GM21529 (cell line): ENCODE data around the gene KRTAP6-2.

Experiments
- ATAC-seq: cut with Tn5 transposase; IDR thresholded peaks from one replicate; pipeline ENCODE4 v1.9.1; 2021; ENCODE audit not compliant: unreplicated experiment

KRTAP6-2 gene

DNA sequence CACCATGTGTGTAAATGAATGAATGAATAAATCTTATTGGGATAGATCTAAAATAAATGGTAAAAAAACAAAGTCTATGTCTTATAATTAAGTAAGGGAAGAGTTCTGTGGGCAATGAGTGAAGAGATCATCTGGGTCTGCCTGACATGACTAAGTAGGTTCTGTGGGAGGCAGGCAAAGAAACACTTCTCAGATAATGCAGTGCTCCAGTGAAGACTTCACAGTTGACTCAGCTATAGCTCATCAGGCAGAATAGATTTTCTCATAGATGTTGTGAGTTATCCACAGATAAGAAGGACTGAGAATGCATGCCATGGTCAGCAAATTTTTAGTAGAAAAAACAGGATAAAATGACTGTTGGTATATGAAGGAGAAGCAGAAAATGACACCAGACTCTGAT is 20.9 kb downstream of the KRTAP6-2 start:
- ATAC-seq, result no peak

DNA sequence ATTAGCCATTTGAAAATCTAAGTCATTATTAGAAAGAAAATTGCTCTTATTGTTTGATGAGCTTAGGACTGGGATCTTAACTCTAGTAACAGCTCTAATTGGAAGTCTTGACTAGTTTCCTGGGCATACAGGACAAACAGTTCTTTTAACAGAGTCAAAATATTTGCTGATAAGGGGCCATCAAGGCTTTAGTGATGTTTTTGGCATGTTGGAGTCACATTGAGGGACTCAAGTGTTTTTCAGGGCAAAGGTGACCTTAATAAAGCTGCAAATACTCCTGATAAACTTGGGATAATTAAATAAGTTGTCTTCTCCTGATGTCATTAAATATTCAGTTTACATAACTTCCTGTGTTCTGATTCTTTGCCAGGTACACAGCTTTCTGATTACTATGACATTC is 31.1 kb downstream of the KRTAP6-2 start:
- no peak for ATAC-seq

DNA sequence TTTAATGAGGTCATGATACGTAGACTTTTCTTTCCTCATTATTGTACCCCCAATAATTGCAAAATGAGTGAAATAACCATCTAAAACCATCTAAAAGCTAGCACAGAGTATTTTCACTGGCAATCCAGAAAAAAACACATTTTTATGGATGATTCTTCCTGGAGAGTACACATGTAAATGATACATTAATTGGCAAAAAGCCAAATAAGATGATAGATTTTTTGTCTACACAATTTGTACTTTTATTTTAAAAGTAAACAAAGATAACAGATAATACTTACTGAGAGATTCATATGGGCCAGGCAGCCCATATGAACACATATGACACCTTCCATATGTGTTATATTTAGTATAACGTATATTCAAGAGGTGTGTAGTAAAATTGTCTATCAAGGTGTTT is 35.1 kb downstream of the KRTAP6-2 start:
- ATAC-seq, result no peak

DNA sequence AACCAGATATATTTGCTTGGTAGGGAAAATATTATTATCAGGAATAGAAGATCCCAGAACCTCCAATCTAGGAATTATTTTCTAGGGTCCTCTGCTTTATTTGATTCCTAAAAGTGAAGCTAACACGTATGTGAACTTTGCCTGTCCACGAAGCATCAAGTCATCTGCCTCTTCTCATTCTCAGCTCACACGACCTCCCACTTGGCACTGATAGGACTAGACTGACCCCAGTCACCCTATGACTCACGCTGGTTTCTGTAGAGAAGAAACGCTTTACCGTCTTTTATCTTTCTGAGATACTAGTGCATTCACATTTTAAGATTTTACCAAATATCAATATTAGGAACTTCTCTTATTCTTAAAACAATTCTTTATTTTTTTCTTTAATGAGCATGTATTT is 35.6 kb downstream of the KRTAP6-2 start:
- ATAC-seq, result no peak

DNA sequence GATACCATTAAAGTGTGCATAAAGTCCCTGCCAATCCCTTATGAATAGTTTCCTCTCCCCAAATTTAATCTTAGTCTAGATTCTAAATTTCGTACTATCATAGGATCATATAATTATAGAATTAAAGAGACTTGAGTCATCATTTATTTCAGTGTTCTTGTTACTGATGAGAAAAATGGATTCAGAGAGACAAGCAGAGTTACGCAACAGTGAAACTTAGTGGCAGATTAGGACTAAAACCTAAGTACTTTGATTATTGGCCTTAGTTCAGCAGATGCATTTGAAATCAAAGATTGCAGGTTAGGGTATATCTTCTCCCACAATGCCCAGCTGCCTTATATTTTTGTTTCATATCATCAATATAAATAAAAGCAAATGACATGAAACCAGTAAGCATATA is 36.7 kb downstream of the KRTAP6-2 start:
- ATAC-seq, result no peak

DNA sequence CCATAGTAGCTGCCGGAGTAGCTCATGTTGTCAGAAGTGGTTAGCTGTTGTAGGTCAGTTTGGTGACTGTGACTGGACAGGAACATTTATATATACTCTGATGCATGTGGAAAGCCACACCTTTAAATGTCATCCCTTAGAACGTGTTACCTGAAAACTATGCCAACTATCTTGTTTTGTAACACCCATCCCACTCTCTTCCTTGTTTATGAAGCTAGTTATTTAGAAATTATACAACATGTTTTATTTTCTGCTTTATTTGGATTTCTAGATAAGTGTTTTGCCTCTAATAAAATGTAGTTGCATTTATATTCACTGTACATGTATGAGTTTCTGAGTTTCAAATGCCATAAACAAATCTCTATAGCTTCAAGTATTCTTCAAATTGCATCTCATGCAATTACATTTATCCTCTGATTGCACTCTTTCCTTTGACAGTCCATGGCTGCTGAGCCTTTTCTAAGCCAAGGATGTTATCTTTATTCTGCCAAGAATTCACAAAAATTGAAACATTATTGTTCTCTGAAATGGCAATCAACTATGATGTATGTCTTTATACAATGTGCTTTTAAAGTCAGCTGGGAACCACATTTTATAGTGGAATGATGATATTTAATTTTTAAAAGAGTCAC is 37.3 kb downstream of the KRTAP6-2 start, which contains the start of gene KRTAP19-7:
TSS of gene KRTAP19-7 (minus strand) at position 51 of the 632 bp plus-strand sequence. CDS start at position 26, 25 bp downstream.
- no peak for ATAC-seq

DNA sequence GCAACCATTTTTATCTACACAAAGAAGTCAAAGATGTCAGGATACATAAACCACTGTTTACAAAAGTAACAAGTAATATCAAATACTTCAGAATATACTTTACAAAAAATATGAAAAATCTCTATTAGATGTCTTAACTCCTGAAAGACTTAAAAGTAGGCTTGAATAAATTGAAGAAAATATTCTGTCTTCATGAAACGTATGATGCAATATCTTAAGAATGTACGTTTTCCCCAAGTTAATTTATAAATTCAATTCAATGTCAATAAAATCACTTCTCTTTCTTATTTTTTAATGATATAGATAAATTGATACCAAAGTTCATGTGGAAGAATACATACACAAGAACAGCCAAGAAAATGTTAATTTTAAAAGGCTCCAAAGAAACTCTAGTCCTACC is 43.6 kb downstream of the KRTAP6-2 start:
- ATAC-seq, result no peak

DNA sequence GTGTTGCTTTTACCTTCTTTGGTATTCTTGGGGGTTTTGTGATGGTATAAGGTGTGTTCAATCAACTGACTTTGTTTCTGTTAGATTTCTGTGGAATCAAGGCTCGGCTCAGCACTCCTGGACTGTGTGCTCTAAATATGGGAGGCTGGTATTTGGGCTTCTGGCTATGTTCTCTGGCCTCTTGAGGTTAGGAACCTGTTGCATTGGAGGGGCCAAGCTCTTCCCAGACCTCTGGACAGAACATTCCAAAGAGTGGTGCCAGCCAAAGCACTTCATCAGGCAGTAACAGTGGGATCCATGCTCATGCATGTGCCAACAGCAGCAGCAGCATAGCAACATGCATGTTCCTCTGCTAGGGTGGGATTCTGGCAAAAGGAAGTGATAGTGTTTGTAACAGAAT is 45.9 kb downstream of the KRTAP6-2 start:
- no peak for ATAC-seq
